Keratinocyte (primary cell): ENCODE data around the gene PLA2G6.

Experiments used
- EZH2 ChIP-seq: IDR thresholded peaks from one replicate; pipeline ENCODE4 v1.6.1; 2012; ENCODE audit warnings: inconsistent platforms, mild to moderate bottlenecking, low read length, moderate library complexity
- TF ChIP-seq, protein P1 (sequence below), 3 experiments: IDR thresholded peaks in 1 of 3; conservative IDR thresholded peaks in 1 of 3; optimal IDR thresholded peaks in 1 of 3; 2 replicates in 2 of 3; 3 replicates in 1 of 3; pipeline versions ENCODE3 to v1.5.1; 2011; ENCODE audit warnings: low read length in 3 of 3, mild to moderate bottlenecking in 3 of 3, moderate library complexity in 2 of 3, control low read depth in 1 of 3, inconsistent platforms in 1 of 3; ENCODE audit not compliant: insufficient read depth in 2 of 3; ENCODE audit errors: extremely low read depth in 1 of 3

DNA sequence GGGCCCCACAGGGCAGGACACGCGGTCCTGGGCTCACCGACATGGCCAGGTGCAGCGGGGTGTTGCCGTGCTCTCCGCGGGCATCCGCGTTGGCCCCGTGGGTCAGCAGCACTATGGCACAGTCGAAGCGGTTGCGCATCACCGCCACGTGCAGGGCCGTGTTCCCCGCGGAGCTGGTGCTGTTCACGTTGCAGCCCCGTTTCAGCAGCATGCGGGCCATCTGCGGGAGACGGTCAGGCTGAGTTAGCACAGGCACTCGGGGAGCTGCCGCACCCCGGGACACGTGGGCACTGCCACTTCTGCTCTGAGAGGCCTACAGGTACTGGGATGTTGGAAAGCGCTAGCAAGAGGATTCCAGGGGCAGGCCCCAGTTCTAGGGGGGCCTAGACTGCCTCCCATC, 48.8 kb downstream of the PLA2G6 start:
- no peak for TF ChIP-seq EZH2
- TF ChIP-seq, protein P1, sequence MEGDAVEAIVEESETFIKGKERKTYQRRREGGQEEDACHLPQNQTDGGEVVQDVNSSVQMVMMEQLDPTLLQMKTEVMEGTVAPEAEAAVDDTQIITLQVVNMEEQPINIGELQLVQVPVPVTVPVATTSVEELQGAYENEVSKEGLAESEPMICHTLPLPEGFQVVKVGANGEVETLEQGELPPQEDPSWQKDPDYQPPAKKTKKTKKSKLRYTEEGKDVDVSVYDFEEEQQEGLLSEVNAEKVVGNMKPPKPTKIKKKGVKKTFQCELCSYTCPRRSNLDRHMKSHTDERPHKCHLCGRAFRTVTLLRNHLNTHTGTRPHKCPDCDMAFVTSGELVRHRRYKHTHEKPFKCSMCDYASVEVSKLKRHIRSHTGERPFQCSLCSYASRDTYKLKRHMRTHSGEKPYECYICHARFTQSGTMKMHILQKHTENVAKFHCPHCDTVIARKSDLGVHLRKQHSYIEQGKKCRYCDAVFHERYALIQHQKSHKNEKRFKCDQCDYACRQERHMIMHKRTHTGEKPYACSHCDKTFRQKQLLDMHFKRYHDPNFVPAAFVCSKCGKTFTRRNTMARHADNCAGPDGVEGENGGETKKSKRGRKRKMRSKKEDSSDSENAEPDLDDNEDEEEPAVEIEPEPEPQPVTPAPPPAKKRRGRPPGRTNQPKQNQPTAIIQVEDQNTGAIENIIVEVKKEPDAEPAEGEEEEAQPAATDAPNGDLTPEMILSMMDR (optimal IDR thresholded peaks at IDR 0.05 in 1 of 3, IDR thresholded peaks at IDR 0.05 in 1 of 3, conservative IDR thresholded peaks at IDR 0.05 in 1 of 3; ENCODE audit: extremely low read depth in 1 of 3, insufficient read depth in 2 of 3, low read length in 3 of 3): no peak
